GM20000 (cell line): ENCODE measurements around the gene UTP4.

Source experiments
- DNase-seq: peaks from one replicate; pipeline ENCODE4 v3.0.0; 2012; ENCODE audit warnings: low spot score
- TF ChIP-seq, protein P1 (sequence below): IDR thresholded peaks from 2 replicates; pipeline ENCODE4 v1.5.1; 2012; ENCODE audit warnings: mild to moderate bottlenecking, control low read depth; ENCODE audit errors: extremely low read depth, missing control alignments

The UTP4 gene

DNA sequence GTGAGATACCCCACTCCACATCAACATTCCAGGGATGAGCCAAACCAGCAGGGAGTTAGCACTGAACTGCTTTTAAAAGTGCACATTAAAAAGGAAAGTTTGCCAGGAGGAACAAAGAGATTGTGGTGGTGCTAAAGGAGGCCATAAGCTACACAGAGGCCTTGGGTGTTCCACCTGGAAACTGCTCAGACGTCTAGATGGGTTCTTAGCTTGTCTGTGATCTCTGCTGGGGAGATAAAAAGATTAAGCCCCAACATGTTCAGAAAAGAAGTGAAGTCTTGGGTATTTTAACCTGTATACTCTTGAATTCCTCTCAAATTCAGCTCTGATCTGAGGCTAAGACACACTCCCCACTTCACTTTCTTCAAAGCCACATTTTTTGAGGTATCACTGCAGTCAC, 16.6 kb upstream of the UTP4 start:
- no peak for DNase-seq

DNA sequence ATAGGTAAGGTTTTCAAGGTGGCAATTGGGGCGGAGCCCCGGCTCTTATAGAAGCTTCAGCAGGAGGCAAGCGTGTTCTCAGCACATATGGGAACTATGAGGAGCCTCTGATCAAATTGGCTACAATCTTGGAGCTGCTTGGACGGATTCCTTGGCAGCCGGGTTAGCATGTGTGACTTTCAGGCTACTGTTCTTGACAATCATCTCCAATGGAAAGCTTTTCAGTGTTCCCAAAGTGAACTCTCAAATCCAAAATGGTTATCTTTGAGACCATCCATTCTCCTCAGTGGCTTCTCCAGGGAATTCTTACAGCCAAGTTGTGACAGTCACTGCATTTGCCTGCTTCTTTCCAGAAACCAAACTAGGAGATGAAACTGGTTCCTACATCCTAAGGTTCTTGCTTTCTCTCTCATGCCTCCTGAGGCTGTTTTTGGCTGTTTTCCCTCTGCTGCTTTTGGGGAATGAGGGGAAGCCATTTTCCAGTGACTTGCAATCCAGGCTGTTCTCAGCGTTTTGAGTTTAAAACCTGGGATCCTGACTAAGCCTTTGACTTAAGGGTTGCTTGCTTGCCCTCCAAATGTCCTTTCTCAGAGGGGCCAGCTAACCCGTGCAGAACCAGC, 16.1 kb upstream of the UTP4 start:
- DNase-seq = no peak
- TF ChIP-seq, protein P1, sequence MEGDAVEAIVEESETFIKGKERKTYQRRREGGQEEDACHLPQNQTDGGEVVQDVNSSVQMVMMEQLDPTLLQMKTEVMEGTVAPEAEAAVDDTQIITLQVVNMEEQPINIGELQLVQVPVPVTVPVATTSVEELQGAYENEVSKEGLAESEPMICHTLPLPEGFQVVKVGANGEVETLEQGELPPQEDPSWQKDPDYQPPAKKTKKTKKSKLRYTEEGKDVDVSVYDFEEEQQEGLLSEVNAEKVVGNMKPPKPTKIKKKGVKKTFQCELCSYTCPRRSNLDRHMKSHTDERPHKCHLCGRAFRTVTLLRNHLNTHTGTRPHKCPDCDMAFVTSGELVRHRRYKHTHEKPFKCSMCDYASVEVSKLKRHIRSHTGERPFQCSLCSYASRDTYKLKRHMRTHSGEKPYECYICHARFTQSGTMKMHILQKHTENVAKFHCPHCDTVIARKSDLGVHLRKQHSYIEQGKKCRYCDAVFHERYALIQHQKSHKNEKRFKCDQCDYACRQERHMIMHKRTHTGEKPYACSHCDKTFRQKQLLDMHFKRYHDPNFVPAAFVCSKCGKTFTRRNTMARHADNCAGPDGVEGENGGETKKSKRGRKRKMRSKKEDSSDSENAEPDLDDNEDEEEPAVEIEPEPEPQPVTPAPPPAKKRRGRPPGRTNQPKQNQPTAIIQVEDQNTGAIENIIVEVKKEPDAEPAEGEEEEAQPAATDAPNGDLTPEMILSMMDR = no peak

More for the DNA sequence above, 16.6 kb upstream of the UTP4 start:
- TF ChIP-seq, protein P1 = no peak

DNA sequence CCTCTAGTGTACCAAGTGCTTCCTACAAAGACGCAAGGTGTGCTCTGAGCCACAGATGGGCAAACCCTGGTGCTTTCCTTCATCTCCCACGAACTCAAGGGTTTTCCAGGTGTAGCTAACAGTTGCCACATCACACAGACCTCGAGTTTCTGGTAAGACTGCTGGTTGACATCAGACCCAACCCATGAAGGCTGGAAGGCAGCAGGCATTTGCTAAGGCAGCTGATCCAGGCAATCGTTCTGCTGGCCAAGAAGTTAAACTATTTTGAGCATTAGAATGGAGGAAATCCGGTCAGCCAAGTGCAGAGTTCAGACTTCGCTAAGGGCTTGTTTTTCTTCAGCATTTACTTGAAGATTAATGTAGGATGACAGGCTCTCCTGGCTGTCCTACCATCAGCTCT, 15.5 kb upstream of the UTP4 start:
- no peak for DNase-seq
- TF ChIP-seq, protein P1 = no peak

DNA sequence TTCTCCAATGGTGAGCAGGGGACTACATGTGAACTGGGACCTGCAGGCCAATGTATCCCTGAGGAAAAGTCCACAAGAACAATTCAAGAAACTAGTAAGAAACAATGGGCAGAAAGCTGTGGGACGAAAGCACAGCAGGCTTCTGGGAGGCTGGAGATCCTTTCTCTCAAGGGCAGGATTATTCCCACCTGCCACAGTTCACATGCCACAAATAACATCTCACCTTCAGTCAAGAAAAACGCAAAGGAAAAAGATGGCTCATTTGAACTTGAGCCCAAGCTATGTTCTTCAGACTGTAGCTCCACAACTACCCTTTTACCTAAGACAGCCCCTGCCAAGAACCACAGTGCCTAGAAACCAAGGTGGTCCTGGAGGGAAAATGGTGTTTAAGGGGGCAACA, 14.0 kb upstream of the UTP4 start:
- TF ChIP-seq, protein P1 = no peak
- DNase-seq = no peak

DNA sequence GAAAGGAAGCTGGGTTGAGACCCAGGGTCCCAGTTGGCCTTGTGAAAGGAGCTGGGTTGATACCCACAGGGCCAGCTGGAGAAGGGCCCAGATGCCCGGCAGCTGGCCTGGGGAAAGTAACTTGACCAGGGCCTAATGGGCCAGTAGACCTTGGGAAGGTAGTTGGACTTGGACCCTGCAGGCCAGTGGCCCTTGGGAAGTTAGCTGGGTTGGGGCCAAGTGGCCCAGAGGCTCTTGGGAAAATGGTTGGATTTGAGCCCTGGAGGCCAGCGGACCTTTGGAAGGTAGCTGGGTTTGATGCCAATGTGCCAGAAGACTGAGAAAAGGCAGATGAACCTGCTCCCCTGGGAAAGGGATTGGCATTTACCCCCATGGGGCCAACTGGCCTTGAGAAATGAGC, 13.5 kb upstream of the UTP4 start:
- TF ChIP-seq, protein P1 = no peak
- no peak for DNase-seq

DNA sequence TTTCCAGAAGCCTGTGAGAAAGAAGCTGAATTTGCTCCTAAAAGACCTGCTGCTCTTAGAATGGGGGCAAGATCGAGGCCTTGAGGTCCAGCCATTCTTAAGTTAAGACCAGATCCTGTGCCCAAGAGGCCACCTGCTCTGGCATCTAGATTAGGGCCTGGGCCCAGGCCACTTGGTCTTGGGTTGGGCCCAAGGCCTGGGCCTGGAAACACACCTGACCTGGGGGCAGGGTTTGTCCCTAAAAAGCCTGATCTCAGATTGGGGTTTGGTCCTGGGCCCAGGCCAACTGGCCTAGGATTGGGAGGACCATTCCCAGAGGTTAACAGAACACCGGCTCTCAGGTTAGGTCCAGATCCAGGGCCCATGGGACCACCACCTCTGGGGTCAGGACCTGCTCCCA, 12.9 kb upstream of the UTP4 start:
- TF ChIP-seq, protein P1 = no peak
- DNase-seq = no peak

DNA sequence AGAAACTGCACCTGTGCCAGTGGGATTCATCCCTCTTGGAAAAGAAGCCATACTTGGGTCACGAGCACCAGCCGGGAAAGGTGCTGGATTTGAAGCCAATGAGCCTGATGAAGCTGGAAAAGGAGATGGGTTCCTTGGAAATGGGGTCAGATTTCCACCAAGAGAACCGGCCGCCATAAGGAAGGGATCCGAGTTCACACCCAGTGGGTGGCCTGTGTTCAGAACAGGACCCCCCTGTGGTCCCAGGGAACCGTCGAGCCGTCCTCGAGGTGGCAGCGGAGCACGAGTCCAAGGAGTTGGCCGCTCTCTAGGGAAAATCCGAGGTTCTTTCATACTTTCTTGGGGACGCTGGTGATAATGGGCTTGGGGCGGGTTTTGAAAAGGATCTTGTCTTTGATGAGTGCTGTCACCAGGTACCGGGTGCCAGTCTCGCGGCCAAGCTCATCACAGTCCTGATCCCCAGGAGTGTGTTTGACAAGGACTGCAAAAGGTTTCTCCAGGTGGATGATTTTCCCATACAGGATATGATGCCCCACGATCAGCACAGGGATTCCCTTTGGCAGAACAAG, 12.3 kb upstream of the UTP4 start:
- TF ChIP-seq, protein P1 = no peak

More for the DNA sequence above, 12.3 kb upstream of the UTP4 start:
- DNase-seq = no peak
